GM23338 (cell line): ENCODE data around the gene DEPDC5. TPM values are rescaled to one million over a fixed set of nuclear protein-coding genes. Genes with fewer than 3 reads are reported as not detected.

Experiments used
- ATAC-seq: fragments of 200-7000 bp; cut with Tn5 transposase; 3 replicates; pipeline ENCODE4 v1.9.1; 2020
- DNase-seq: peaks from one replicate; pipeline ENCODE4 v3.0.0-alpha.2; 2015; ENCODE audit warnings: low spot score
- H2AFZ ChIP-seq: fragments of 200-600 bp; sonication (generic); 2 replicates; pipeline ENCODE4 v1.8.0; 2016; ENCODE audit warnings: antibody characterized with exemption, mild to moderate bottlenecking, moderate library complexity
- H3F3A ChIP-seq: fragments of 200-600 bp; sonication (generic); replicated peaks from 2 replicates; pipeline ENCODE4 v1.8.0; 2017; ENCODE audit warnings: antibody characterized with exemption, mixed run types, low read depth
- H3K27ac ChIP-seq: fragments of 200-600 bp; sonication (generic); 2 replicates; pipeline ENCODE4 v1.6.1; 2016; ENCODE audit warnings: low read depth
- H3K27me3 ChIP-seq: fragments of 200-600 bp; sonication (generic); 2 replicates; pipeline ENCODE4 v1.8.0; 2016; ENCODE audit warnings: mild to moderate bottlenecking, mixed run types, moderate library complexity; ENCODE audit not compliant: insufficient read depth
- H3K36me3 ChIP-seq: fragments of 200-600 bp; sonication (generic); 2 replicates; pipeline ENCODE4 v1.8.0; 2016; ENCODE audit warnings: mild to moderate bottlenecking; ENCODE audit not compliant: insufficient read depth
- H3K4me1 ChIP-seq: fragments of 200-600 bp; sonication (generic); 2 replicates; pipeline ENCODE4 v1.8.0; 2016; ENCODE audit warnings: mild to moderate bottlenecking, moderate library complexity; ENCODE audit not compliant: insufficient read depth
- H3K4me2 ChIP-seq: fragments of 200-600 bp; sonication (generic); 2 replicates; pipeline ENCODE4 v1.7.1; 2017; ENCODE audit warnings: mixed run types
- H3K4me3 ChIP-seq: fragments of 200-600 bp; sonication (generic); 2 replicates; pipeline ENCODE4 v1.6.1; 2016; ENCODE audit warnings: mixed run types
- H3K79me2 ChIP-seq: fragments of 200-600 bp; sonication (generic); replicated peaks from 2 replicates; pipeline ENCODE4 v1.8.0; 2017; ENCODE audit warnings: mild to moderate bottlenecking; ENCODE audit not compliant: insufficient read depth
- H3K9me2 ChIP-seq: fragments of 200-600 bp; sonication (generic); 2 replicates; pipeline ENCODE4 v1.8.0; 2017; ENCODE audit not compliant: insufficient read depth
- H4K20me1 ChIP-seq: fragments of 200-600 bp; sonication (generic); replicated peaks from 2 replicates; pipeline ENCODE4 v1.8.0; 2017; ENCODE audit warnings: mild to moderate bottlenecking; ENCODE audit not compliant: insufficient read depth
- H3K27ac Mint-ChIP-seq: 2 replicates; pipeline ENCODE4 v1.8.0; 2020; ENCODE audit warnings: inconsistent platforms, mild to moderate bottlenecking, moderate library complexity, mixed read lengths
- H3K27me3 Mint-ChIP-seq: 3 replicates; pipeline ENCODE4 v1.8.0; 2022; ENCODE audit warnings: low read depth, mild to moderate bottlenecking, moderate library complexity, mixed read lengths, inconsistent platforms; ENCODE audit not compliant: insufficient read depth, poor library complexity
- H3K36me3 Mint-ChIP-seq: 3 replicates; pipeline ENCODE4 v1.8.0; 2021; ENCODE audit warnings: low read depth, mild to moderate bottlenecking, inconsistent platforms, moderate library complexity, mixed read lengths
- H3K4me1 Mint-ChIP-seq: 3 replicates; pipeline ENCODE4 v1.8.0; 2020; ENCODE audit warnings: mild to moderate bottlenecking, inconsistent platforms, mixed read lengths
- H3K4me3 Mint-ChIP-seq: 3 replicates; pipeline ENCODE4 v1.8.0; 2021; ENCODE audit warnings: moderate library complexity, mild to moderate bottlenecking, inconsistent platforms, mixed read lengths
- H3K9me3 Mint-ChIP-seq: 3 replicates; pipeline ENCODE4 v1.8.0; 2020; ENCODE audit warnings: moderate library complexity, mild to moderate bottlenecking, inconsistent platforms, mixed read lengths
- CREB1 ChIP-seq: fragments of 250-450 bp; sonication (Bioruptor Pico); IDR thresholded peaks from 2 replicates; pipeline ENCODE4 v1.5.0; 2020; ENCODE audit warnings: low read depth, mild to moderate bottlenecking, moderate library complexity
- CTCF ChIP-seq, 2 experiments: fragments of 200-600 bp in 1 of 2; sonication (generic) in 1 of 2; conservative IDR thresholded peaks; 2 replicates each; pipeline versions ENCODE4 v1.5.1 to v1.6.1; 2016 to 2017; ENCODE audit warnings: antibody characterized with exemption in 2 of 2, low read depth in 2 of 2, mild to moderate bottlenecking in 2 of 2, moderate library complexity in 1 of 2
- EZH2 ChIP-seq: fragments of 200-600 bp; sonication (generic); IDR thresholded peaks from one replicate; pipeline ENCODE4 v1.8.0; 2017; ENCODE audit warnings: antibody characterized with exemption, mild to moderate bottlenecking, low read depth; ENCODE audit not compliant: unreplicated experiment
- EZH2phosphoT487 ChIP-seq: fragments of 200-600 bp; sonication (generic); IDR thresholded peaks from one replicate; pipeline ENCODE4 v1.8.1; 2018; ENCODE audit warnings: antibody characterized with exemption; ENCODE audit not compliant: unreplicated experiment
- NANOG ChIP-seq: IDR thresholded peaks from 2 replicates; pipeline ENCODE4 v1.6.1; 2016; ENCODE audit warnings: antibody characterized with exemption, borderline replicate concordance
- REST ChIP-seq: IDR thresholded peaks from one replicate; pipeline ENCODE4 v1.6.1; 2018; ENCODE audit warnings: antibody characterized with exemption; ENCODE audit not compliant: unreplicated experiment
- STAT1 ChIP-seq: IDR thresholded peaks from one replicate; pipeline ENCODE4 v1.6.1; 2016; ENCODE audit warnings: antibody characterized with exemption; ENCODE audit not compliant: unreplicated experiment
- ZNF114 ChIP-seq: fragments of 250-450 bp; sonication (Bioruptor Pico); IDR thresholded peaks from 2 replicates; pipeline ENCODE4 v1.5.0; 2020; ENCODE audit warnings: mild to moderate bottlenecking, moderate library complexity
- ZNF331 ChIP-seq: fragments of 250-450 bp; sonication (Bioruptor Pico); IDR thresholded peaks from 2 replicates; pipeline ENCODE4 v1.5.0; 2020; ENCODE audit warnings: low read depth, mild to moderate bottlenecking, moderate library complexity
- ZNF462 ChIP-seq: fragments of 250-450 bp; sonication (Bioruptor Pico); IDR thresholded peaks from 2 replicates; pipeline ENCODE4 v1.5.0; 2020; ENCODE audit warnings: mild to moderate bottlenecking, moderate library complexity
- polyA plus RNA-seq: library from polyadenylated mRNA; unstranded; fragments of >200 nt; fragmentation: Nextera tagmentation; extraction: Ambion mirVana; gene quantifications from 2 replicates; pipeline ENCODE4 v1.2.1, GENCODE V29; 2016
- total RNA-seq: library from RNA; depleted of rRNA; stranded (reverse); fragments of >200 nt; shearing (Covaris generic); gene quantifications from 2 replicates; pipeline ENCODE4 v1.2.3, GENCODE V29; 2014

Gene DEPDC5
- total and polyA plus RNA-seq, 2 experiments from 2014 or later, result 18.7 to 19.7 TPM

- TF ChIP-seq REST, result no peak
Measured at GRCh38 chr22:31905356-31905755, 151.5 kb downstream of the DEPDC5 start (continued).

- Histone ChIP-seq H3K4me3 (no peak overlapping the region), H3K36me3 (no peaks in the 10 kb centered on the region), H2AFZ (no peak overlapping the region), H3F3A (no peaks in the 10 kb centered on the region), H4K20me1 (no peaks in the 10 kb centered on the region), H3K9me2 (no peaks in the 10 kb centered on the region), H3K4me1 (no peaks in the 10 kb centered on the region), H3K4me2 (no peak overlapping the region), H3K79me2 (no peaks in the 10 kb centered on the region), H3K27ac (no peak overlapping the region), H3K27me3 (no peaks in the 10 kb centered on the region)
- no peak overlapping the region for H3K27ac Mint-ChIP-seq
- peaks cover 12% of the 10 kb centered on the region; the same call in 2 of the 3 replicates for H3K36me3 Mint-ChIP-seq
- peaks cover 4% of the 10 kb centered on the region for H3K27me3 Mint-ChIP-seq
- no peak overlapping the region for H3K4me3 Mint-ChIP-seq
- DNase-seq, result no peak
- ATAC-seq, result no peak
- H3K4me1 Mint-ChIP-seq, result no peaks in the 10 kb centered on the region
- H3K9me3 Mint-ChIP-seq, result no peaks in the 10 kb centered on the region
- TF ChIP-seq CREB1 (CRISPR knock-in tag) (no peak), STAT1 (no peak), EZH2 (no peak), CTCF (conservative IDR thresholded peaks at IDR 0.05; ENCODE audit: low read depth in 2 of 2) (no peak), ZNF331 (CRISPR knock-in tag) (no peak), EZH2phosphoT487 (no peak), ZNF462 (no peak), ZNF114 (CRISPR knock-in tag) (no peak), REST (no peak), NANOG (no peak)
Measured at GRCh38 chr22:31906086-31906485, 152.3 kb downstream of the DEPDC5 start.
